HG02840 (cell line): ENCODE results near the gene PLCD3.
A peak's percentile ranks its signal among the peaks of the same experiment; 100 is the strongest.

Experiments used
- ATAC-seq: cut with Tn5 transposase; IDR thresholded peaks from one replicate; pipeline ENCODE4 v1.9.1; 2021; ENCODE audit warnings: mild to moderate bottlenecking, moderate library complexity, moderate number of reproducible peaks; ENCODE audit not compliant: unreplicated experiment, low FRiP score

The PLCD3 gene, protein sequence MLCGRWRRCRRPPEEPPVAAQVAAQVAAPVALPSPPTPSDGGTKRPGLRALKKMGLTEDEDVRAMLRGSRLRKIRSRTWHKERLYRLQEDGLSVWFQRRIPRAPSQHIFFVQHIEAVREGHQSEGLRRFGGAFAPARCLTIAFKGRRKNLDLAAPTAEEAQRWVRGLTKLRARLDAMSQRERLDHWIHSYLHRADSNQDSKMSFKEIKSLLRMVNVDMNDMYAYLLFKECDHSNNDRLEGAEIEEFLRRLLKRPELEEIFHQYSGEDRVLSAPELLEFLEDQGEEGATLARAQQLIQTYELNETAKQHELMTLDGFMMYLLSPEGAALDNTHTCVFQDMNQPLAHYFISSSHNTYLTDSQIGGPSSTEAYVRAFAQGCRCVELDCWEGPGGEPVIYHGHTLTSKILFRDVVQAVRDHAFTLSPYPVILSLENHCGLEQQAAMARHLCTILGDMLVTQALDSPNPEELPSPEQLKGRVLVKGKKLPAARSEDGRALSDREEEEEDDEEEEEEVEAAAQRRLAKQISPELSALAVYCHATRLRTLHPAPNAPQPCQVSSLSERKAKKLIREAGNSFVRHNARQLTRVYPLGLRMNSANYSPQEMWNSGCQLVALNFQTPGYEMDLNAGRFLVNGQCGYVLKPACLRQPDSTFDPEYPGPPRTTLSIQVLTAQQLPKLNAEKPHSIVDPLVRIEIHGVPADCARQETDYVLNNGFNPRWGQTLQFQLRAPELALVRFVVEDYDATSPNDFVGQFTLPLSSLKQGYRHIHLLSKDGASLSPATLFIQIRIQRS

DNA sequence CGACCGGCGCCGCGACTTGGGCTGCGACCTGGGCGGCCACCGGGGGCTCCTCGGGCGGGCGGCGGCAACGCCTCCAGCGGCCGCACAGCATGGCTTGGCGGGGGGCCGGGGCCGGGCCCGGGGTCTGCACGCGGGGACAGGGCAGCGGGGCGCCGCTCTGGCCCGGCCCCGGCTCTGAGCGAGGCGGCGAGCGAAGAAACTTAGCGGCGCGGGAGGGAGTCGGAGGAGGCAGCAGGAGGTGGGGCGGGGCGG, at the start of gene PLCD3:
PLCD3 (minus strand) TSS at position 196 of the 252 bp plus-strand sequence; CDS start at position 91, 105 bp downstream.
- no peak for ATAC-seq

GRCh38 chr17:45177563-45177962, 45.2 kb upstream of the PLCD3 start:
- ATAC-seq: no peak

GRCh38 chr17:45175759-45176115, 43.4 kb upstream of the PLCD3 start:
- ATAC-seq: no peak

GRCh38 chr17:45172541-45173286, 40.4 kb upstream of the PLCD3 start:
- ATAC-seq: no peak

DNA sequence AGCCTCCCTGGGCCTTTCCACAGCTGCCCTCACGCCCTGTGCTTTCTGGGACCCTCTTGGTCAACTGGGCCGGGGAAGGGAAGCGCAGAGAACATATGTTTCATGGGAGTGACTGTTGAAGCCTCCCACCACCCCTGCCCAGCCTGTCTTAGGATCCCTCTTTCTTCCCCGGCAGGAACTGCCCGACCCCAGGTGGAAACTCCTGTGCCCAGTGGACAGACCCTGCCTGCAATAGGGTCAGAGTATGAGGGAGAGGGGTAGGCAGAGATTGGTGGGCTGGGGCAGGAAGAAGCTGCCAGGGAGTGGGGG, 39.9 kb upstream of the PLCD3 start:
- no peak for ATAC-seq

DNA sequence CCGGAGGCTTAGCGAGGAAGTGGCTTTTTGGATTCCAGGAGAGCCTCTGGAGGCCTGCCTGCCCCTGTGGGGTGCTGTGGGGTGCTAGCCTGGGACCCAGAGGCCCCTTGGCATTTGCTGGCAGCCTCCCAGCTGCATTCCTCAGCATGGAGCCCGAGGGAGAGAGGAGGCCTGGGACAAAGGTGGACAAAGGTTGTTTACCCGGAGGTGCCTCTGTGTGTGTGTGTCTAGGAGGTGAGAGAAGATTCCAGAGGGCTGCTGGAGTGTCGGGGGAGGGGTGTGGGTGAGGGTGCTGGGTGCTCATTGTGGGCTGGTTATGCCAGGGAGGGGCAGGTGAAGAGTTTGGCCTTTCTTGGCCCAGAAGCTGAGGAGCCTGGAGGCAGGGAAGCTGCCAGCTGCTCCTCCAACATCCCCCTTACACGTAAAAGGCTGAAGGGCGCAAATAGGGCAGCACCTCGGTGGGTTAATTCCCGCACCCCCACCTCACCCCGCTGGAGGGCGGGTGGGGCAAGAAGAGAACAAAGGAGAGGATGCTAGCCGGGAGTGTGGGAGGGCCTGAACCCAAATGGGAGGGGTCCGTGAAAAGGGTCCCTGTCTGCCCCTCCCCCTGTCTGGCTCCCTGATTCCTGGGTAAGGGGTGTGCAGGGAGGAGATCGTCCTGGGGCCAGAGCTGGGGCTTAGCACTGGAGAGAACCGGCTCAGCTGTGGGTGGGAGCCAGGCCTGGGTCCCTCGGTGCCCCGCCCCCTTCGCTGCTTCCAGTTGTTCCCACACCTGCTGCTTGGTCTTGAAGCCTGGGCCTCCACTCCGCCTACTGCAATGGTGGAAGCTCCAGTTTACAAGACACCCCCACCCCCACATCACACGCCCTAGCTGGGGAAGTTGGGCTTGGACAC, 39.3 kb upstream of the PLCD3 start:
- no peak for ATAC-seq

DNA sequence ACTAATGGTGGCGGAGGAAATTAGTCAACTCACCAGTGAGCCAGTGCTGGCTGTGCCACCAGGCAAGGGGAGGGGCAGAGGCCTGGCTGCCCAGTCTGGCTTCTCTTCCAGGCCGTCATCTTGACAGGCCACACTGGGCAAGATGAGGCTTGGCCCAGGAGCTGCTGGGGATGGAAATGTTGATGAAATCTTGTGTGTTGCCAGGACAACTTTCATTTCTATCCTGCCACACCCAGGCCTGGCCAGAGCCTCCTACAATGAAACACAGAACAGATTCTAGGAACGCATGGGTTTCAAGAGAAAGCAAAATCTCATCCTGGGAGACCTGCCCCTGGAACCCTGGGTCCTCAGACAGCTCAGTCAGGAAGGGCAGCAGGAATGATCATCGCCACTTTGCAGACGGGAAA, 38.6 kb upstream of the PLCD3 start:
- no peak for ATAC-seq

DNA sequence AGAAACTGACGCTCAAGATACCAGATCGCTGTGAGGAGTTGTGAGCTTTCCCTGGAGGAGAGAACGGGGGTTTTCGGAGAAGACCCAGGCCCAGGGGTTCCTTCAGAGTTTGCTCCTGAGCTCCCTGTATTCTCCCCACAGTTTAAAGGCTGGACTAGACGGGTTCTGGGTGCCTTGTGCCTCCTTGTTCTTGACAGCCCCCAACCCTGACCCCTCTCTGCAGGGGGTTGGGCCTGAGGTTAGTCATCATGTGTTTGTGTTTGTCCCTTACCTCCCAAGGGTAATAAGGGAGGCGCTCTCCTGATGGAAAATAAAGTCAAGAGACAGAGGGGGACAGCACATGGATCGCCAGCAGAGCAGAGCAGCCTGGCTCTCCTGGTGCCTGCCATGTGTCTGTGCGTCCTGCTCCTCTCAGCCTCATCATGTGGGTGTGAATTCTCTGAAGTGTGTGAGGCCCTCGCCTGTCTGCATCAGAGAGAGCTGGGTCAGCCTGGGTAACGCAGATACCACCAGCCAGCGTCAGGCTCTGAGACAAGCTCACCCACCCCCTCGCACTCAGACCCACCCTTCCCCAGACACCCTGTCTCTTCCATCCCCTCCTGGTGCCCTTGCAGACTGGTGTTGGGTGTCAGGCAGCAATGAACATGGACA, 38.1 kb upstream of the PLCD3 start:
- no peak for ATAC-seq

DNA sequence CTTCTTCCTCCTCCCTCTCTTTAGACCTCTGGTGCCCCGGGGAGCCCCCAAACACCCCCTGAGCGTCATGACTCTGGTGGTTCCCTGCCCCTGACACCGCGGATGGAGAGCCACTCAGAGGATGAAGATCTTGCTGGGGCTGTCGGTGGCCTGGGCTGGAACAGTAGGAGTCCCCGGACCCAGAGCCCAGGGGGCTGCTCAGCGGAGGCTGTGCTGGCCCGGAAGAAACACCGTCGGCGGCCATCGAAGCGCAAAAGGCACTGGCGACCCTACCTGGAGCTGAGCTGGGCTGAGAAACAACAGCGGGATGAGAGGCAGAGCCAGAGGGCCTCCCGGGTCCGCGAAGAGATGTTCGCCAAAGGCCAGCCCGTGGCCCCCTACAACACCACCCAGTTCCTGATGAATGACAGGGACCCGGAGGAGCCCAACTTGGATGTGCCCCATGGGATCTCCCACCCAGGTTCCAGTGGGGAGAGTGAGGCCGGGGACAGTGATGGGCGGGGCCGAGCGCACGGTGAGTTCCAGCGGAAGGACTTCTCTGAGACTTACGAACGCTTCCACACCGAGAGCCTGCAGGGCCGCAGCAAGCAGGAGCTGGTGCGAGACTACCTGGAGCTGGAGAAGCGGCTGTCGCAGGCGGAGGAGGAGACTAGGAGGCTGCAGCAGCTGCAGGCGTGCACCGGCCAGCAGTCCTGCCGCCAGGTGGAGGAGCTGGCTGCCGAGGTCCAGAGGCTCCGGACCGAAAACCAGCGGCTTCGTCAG, 36.9 kb upstream of the PLCD3 start:
- ATAC-seq: no peak

GRCh38 chr17:45164734-45165269, 32.5 kb upstream of the PLCD3 start:
- ATAC-seq: no peak

GRCh38 chr17:45162025-45162687, 29.8 kb upstream of the PLCD3 start:
- ATAC-seq: no peak

DNA sequence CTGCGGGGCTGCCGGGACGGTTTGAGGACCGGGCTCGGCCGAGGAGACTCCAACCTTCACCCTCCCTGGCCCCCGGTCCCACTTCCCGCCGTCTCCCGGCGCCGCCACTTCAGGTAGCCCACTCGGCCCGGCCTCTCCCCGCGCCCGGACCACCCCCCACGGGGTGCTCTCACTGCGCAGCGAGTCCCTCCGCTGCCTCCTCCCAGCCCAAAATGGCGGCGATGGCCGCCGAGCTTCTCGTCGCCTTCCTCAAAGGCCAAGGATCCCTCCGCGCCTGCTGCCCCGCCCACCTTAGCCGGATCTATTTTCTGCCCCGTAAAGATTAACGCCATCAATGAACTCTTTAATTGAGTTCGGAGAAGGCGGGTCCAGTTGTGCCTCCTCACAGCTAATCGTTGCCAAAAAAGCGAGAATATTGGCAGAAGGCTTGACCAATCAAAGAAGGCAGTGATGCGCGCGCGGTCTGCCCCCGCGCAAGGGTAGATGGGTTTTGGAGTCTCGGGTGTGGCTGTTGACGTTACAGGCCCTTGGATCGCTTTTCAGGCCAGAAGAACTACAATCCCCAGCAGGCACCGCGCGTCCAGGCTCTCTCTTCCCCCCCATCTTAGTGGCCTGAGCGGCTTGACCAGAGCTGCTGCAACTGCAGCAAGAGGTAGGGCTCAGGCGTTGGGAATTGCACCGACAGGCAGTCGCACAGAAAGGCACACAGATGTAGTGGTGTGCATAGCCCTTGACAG, 29.1 kb upstream of the PLCD3 start, which contains the start of gene HEXIM2:
HEXIM2 (plus strand) TSS at position 588 of the 737 bp plus-strand sequence. CDS start 919 bp downstream, outside the sequence.
- peak; percentile 89 for ATAC-seq

- ATAC-seq: peak; percentile 25
Measured at GRCh38 chr17:45160447-45161287, 28.4 kb upstream of the PLCD3 start.

- ATAC-seq: no peak
Measured at GRCh38 chr17:45156242-45156641, 23.9 kb upstream of the PLCD3 start.

DNA sequence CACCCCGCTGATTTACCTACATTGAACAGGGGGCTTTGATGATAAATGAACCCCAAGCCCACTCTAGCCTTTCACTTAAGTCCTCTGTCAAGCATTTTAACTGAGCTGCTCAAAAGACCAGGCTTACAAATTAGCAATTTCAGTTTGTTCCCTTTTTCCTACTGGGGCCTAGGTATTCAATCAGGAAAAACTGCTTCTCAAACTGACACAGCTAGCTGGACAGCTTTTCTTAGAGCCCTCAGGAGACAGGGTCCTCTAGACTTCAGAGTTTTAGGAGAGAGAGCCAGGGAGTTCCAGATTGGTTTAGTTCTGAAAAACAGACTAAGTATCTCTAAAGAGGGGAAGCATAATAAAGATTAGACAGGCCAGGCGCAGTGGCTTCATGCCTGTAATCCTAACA, 23.2 kb upstream of the PLCD3 start:
- no peak for ATAC-seq

GRCh38 chr17:45155029-45155428, 22.7 kb upstream of the PLCD3 start:
- ATAC-seq: no peak
